HepG2 (cell line): ENCODE data around the gene SMTNL1. TPM values are rescaled to one million over a fixed set of nuclear protein-coding genes. Genes with fewer than 3 reads are reported as not detected.
A peak's percentile ranks its signal among the peaks of the same experiment; 100 is the strongest.

Experiments used
- FOXM1 ChIP-seq: sonication (generic); formaldehyde crosslinking; IDR thresholded peaks from 2 replicates; pipeline ENCODE4 v1.5.0; 2020; ENCODE audit warnings: missing genetic modification reagents
- FOXO1 ChIP-seq: sonication (generic); formaldehyde crosslinking; IDR thresholded peaks from 2 replicates; pipeline ENCODE4 v1.4.0; 2020; ENCODE audit warnings: missing genetic modification reagents
- NFE2L1 ChIP-seq: sonication (generic); formaldehyde crosslinking; IDR thresholded peaks from 2 replicates; pipeline ENCODE4 v1.4.0; 2020; ENCODE audit warnings: missing genetic modification reagents, mild to moderate bottlenecking, borderline replicate concordance
- NRL ChIP-seq: sonication (generic); formaldehyde crosslinking; IDR thresholded peaks from 2 replicates; pipeline ENCODE4 v1.5.0; 2020; ENCODE audit warnings: missing genetic modification reagents, mild to moderate bottlenecking, moderate library complexity, borderline replicate concordance
- REL ChIP-seq: sonication (generic); formaldehyde crosslinking; conservative IDR thresholded peaks from 2 replicates; pipeline ENCODE4 v1.8.0; 2022; ENCODE audit warnings: mild to moderate bottlenecking, missing genetic modification reagents, moderate library complexity
- SOX6 ChIP-seq, 2 experiments: fragments of 450-650 bp in 1 of 2; sonication (generic) in 1 of 2; formaldehyde crosslinking in 1 of 2; IDR thresholded peaks; 2 replicates each; pipeline versions ENCODE4 v1.4.0 to v1.6.1; 2017 to 2020; ENCODE audit warnings: antibody characterized with exemption in 1 of 2, mild to moderate bottlenecking in 1 of 2, missing genetic modification reagents in 1 of 2
- ZFYVE20 ChIP-seq: sonication (generic); formaldehyde crosslinking; IDR thresholded peaks from 2 replicates; pipeline ENCODE4 v1.8.0; 2023; ENCODE audit warnings: low read depth, mild to moderate bottlenecking, moderate library complexity, missing genetic modification reagents, borderline replicate concordance
- ZMYM4 ChIP-seq: sonication (generic); formaldehyde crosslinking; IDR thresholded peaks from 2 replicates; pipeline ENCODE4 v1.8.1; 2023; ENCODE audit warnings: mild to moderate bottlenecking, missing genetic modification reagents
- polyA plus RNA-seq, 8 experiments: library from polyadenylated mRNA; depleted of rRNA in 3 of 8; stranded (reverse) in 7 of 8; unstranded in 1 of 8; fragments of >200 nt; fragmentation: Illumina TruSeq in 4 of 8; extraction: Trizol in 4 of 8; gene quantifications; 2 replicates each; pipeline versions ENCODE4 v1.2.1 to v1.2.3, GENCODE V29; 2011 to 2016; ENCODE audit warnings: low read depth in 4 of 8, missing spikeins in 1 of 8, mixed read lengths in 1 of 8; ENCODE audit not compliant: insufficient read depth in 1 of 8
- total RNA-seq, 5 experiments: library from RNA; depleted of rRNA; stranded (reverse); fragments of >200 nt; fragmentation: Illumina TruSeq; extraction: Trizol; gene quantifications; 2 replicates each; pipeline ENCODE4 v1.2.3, GENCODE V29; 2016; ENCODE audit warnings: low read depth in 1 of 5
- TF ChIP-seq, protein P1 (sequence below), 2 experiments: sonication (generic) in 1 of 2; formaldehyde crosslinking in 1 of 2; IDR thresholded peaks; 2 replicates each; pipeline versions ENCODE4 v1.4.0 to v1.6.1; 2016 to 2020; ENCODE audit warnings: borderline replicate concordance in 1 of 2, low read depth in 1 of 2, mild to moderate bottlenecking in 1 of 2, missing genetic modification reagents in 1 of 2
- TF ChIP-seq, protein P2 (sequence below): sonication (generic); formaldehyde crosslinking; IDR thresholded peaks from 2 replicates; pipeline ENCODE4 v1.4.0; 2020; ENCODE audit warnings: low read depth, missing genetic modification reagents
- TF ChIP-seq, protein P3 (sequence below): sonication (generic); formaldehyde crosslinking; IDR thresholded peaks from 2 replicates; pipeline ENCODE4 v1.4.0; 2020; ENCODE audit warnings: mild to moderate bottlenecking, missing genetic modification reagents
- TF ChIP-seq, protein P4 (sequence below), 2 experiments: fragments of 450-650 bp in 1 of 2; sonication (generic) in 1 of 2; formaldehyde crosslinking; IDR thresholded peaks; 2 replicates each; pipeline versions ENCODE4 v1.5.0 to v1.8.0; 2020 to 2022; ENCODE audit warnings: mild to moderate bottlenecking in 1 of 2, missing genetic modification reagents in 1 of 2
- TF ChIP-seq, protein P5 (sequence below): sonication (generic); formaldehyde crosslinking; IDR thresholded peaks from 2 replicates; pipeline ENCODE4 v1.4.0; 2020; ENCODE audit warnings: missing genetic modification reagents, mild to moderate bottlenecking, borderline replicate concordance

Gene SMTNL1
- total and polyA plus RNA-seq, 2 of the 13 experiments (the other 11 are each of a cell fraction or from before 2014, with no cell fraction given), result 0.04 TPM; not detected in 1

DNA sequence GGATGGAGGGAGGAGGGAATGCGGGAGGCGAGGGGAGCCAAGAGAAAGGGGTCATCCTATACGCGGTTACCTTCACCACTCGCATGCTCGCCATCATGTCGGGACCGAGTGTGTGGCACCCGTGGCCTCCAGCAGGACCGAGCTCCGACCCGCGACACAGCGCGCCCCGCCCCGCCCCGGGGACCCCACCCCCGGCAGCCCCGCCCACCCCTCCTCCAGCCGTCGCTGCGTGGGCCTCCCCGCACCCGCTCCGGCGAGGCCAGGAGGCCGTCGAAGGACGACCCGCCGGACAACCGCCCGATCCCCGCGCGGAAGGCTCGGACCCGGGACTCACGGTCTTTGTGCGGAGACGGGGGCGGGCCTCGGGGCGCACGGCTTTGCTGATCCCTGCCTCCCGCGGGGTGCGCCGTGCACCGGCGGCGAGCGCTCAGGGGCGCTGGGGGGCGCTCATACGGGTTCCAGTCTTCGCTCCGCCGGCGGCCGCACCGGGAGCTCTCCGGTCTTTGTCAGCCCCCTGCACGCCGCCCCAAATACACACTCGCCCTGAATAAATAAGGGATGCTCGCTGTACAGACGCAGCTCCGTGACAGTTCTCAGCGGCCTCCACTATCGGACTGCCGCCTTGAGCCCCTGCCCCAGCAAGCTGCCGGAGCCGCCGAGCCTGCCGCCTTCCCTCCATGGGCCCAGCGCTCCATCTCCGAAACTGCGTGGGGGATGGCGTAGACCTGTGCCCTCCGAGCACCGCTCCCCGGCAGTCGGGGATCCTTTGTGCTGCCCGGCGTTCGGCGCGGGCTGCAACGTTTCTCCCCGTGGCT is 30.3 kb downstream of the SMTNL1 start, which contains the start of gene UBE2L6 (continued):
- TF ChIP-seq, protein P1, sequence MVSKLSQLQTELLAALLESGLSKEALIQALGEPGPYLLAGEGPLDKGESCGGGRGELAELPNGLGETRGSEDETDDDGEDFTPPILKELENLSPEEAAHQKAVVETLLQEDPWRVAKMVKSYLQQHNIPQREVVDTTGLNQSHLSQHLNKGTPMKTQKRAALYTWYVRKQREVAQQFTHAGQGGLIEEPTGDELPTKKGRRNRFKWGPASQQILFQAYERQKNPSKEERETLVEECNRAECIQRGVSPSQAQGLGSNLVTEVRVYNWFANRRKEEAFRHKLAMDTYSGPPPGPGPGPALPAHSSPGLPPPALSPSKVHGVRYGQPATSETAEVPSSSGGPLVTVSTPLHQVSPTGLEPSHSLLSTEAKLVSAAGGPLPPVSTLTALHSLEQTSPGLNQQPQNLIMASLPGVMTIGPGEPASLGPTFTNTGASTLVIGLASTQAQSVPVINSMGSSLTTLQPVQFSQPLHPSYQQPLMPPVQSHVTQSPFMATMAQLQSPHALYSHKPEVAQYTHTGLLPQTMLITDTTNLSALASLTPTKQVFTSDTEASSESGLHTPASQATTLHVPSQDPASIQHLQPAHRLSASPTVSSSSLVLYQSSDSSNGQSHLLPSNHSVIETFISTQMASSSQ (IDR thresholded peaks at IDR 0.05; ENCODE audit: low read depth), result no peak
- TF ChIP-seq, protein P1 (CRISPR knock-in tag; IDR thresholded peaks at IDR 0.05; ENCODE audit: borderline replicate concordance), result no peak
- TF ChIP-seq ZMYM4 (CRISPR knock-in tag), result no peak
- TF ChIP-seq, protein P2, sequence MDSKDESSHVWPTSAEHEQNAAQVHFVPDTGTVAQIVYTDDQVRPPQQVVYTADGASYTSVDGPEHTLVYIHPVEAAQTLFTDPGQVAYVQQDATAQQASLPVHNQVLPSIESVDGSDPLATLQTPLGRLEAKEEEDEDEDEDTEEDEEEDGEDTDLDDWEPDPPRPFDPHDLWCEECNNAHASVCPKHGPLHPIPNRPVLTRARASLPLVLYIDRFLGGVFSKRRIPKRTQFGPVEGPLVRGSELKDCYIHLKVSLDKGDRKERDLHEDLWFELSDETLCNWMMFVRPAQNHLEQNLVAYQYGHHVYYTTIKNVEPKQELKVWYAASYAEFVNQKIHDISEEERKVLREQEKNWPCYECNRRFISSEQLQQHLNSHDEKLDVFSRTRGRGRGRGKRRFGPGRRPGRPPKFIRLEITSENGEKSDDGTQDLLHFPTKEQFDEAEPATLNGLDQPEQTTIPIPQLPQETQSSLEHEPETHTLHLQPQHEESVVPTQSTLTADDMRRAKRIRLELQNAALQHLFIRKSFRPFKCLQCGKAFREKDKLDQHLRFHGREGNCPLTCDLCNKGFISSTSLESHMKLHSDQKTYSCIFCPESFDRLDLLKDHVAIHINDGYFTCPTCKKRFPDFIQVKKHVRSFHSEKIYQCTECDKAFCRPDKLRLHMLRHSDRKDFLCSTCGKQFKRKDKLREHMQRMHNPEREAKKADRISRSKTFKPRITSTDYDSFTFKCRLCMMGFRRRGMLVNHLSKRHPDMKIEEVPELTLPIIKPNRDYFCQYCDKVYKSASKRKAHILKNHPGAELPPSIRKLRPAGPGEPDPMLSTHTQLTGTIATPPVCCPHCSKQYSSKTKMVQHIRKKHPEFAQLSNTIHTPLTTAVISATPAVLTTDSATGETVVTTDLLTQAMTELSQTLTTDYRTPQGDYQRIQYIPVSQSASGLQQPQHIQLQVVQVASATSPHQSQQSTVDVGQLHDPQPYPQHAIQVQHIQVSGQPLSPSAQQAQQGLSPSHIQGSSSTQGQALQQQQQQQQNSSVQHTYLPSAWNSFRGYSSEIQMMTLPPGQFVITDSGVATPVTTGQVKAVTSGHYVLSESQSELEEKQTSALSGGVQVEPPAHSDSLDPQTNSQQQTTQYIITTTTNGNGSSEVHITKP (CRISPR knock-in tag), result no peak
- no peak for TF ChIP-seq FOXM1
- 0 out of 2 replicates have a peak, but pooled peaks have one; percentile 61 for TF ChIP-seq REL (CRISPR knock-in tag)
- no peak for TF ChIP-seq NRL (CRISPR knock-in tag)
- TF ChIP-seq SOX6 (IDR thresholded peaks at IDR 0.05), result no peak
- peak; percentile 52 for TF ChIP-seq SOX6 (CRISPR knock-in tag; IDR thresholded peaks at IDR 0.05)
- no peak for TF ChIP-seq FOXO1 (CRISPR knock-in tag)
- TF ChIP-seq, protein P3, sequence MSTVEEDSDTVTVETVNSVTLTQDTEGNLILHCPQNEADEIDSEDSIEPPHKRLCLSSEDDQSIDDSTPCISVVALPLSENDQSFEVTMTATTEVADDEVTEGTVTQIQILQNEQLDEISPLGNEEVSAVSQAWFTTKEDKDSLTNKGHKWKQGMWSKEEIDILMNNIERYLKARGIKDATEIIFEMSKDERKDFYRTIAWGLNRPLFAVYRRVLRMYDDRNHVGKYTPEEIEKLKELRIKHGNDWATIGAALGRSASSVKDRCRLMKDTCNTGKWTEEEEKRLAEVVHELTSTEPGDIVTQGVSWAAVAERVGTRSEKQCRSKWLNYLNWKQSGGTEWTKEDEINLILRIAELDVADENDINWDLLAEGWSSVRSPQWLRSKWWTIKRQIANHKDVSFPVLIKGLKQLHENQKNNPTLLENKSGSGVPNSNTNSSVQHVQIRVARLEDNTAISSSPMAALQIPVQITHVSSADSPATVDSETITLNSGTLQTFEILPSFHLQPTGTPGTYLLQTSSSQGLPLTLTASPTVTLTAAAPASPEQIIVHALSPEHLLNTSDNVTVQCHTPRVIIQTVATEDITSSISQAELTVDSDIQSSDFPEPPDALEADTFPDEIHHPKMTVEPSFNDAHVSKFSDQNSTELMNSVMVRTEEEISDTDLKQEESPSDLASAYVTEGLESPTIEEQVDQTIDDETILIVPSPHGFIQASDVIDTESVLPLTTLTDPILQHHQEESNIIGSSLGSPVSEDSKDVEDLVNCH (CRISPR knock-in tag), result no peak
- TF ChIP-seq, protein P4, sequence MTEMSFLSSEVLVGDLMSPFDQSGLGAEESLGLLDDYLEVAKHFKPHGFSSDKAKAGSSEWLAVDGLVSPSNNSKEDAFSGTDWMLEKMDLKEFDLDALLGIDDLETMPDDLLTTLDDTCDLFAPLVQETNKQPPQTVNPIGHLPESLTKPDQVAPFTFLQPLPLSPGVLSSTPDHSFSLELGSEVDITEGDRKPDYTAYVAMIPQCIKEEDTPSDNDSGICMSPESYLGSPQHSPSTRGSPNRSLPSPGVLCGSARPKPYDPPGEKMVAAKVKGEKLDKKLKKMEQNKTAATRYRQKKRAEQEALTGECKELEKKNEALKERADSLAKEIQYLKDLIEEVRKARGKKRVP (CRISPR knock-in tag; IDR thresholded peaks at IDR 0.05), result no peak
- no peak for TF ChIP-seq NFE2L1
- TF ChIP-seq ZFYVE20, result no peak
- TF ChIP-seq, protein P5, sequence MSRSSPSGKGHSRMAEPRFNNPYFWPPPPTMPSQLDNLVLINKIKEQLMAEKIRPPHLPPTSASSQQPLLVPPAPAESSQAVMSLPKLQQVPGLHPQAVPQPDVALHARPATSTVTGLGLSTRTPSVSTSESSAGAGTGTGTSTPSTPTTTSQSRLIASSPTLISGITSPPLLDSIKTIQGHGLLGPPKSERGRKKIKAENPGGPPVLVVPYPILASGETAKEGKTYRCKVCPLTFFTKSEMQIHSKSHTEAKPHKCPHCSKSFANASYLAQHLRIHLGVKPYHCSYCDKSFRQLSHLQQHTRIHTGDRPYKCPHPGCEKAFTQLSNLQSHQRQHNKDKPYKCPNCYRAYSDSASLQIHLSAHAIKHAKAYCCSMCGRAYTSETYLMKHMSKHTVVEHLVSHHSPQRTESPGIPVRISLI (CRISPR knock-in tag), result no peak; the same call in 1 of the 2 replicates
